Measurements from ENCODE around the gene ASTN2. TPM values are rescaled to one million over a fixed set of nuclear protein-coding genes. Genes with fewer than 3 reads are reported as not detected.

The ASTN2 gene
- polyA plus RNA-seq, 3 donors = 17.2 to 17.5 (median 17.5) TPM

- DNase-seq (ENCODE audit: extremely low read depth in 1 of 11, low read depth in 9 of 11, low spot score in 4 of 11) = no peak
These were observed 310.7 kb downstream of the ASTN2 start for GRCh38 chr9:117104206-117104605.

GRCh38 chr9:117103438-117104110 is 311.3 kb downstream of the ASTN2 start:
- no peak for DNase-seq (ENCODE audit: extremely low read depth in 1 of 11, low read depth in 9 of 11, low spot score in 4 of 11)

GRCh38 chr9:117101008-117101407 is 313.8 kb downstream of the ASTN2 start:
- no peak for DNase-seq (ENCODE audit: extremely low read depth in 1 of 11, low read depth in 9 of 11, low spot score in 4 of 11)

GRCh38 chr9:117098331-117098730 is 316.5 kb downstream of the ASTN2 start:
- no peak for DNase-seq (ENCODE audit: extremely low read depth in 1 of 11, low read depth in 9 of 11, low spot score in 4 of 11)

GRCh38 chr9:117097761-117098160 is 317.1 kb downstream of the ASTN2 start:
- no peak for DNase-seq (ENCODE audit: extremely low read depth in 1 of 11, low read depth in 9 of 11, low spot score in 4 of 11)

- no peak for DNase-seq (ENCODE audit: extremely low read depth in 1 of 11, low read depth in 9 of 11, low spot score in 4 of 11)
These were observed 318.7 kb downstream of the ASTN2 start for GRCh38 chr9:117096138-117096537.

- DNase-seq (ENCODE audit: extremely low read depth in 1 of 11, low read depth in 9 of 11, low spot score in 4 of 11) = no peak
These were observed 319.8 kb downstream of the ASTN2 start for GRCh38 chr9:117095081-117095480.

- peak in 10 of 11 donors; percentile 26 to 67 (median 45) for DNase-seq (ENCODE audit: extremely low read depth in 1 of 11, low read depth in 9 of 11, low spot score in 4 of 11)
These were observed 320.7 kb downstream of the ASTN2 start for GRCh38 chr9:117093891-117094844.

GRCh38 chr9:117092582-117092981 is 322.3 kb downstream of the ASTN2 start:
- DNase-seq (ENCODE audit: extremely low read depth in 1 of 11, low read depth in 9 of 11, low spot score in 4 of 11) = no peak

- DNase-seq (ENCODE audit: extremely low read depth in 1 of 11, low read depth in 9 of 11, low spot score in 4 of 11) = no peak
These were observed 323.3 kb downstream of the ASTN2 start for GRCh38 chr9:117091529-117091928.

- DNase-seq (ENCODE audit: extremely low read depth in 1 of 11, low read depth in 9 of 11, low spot score in 4 of 11) = no peak
These were observed 326.1 kb downstream of the ASTN2 start for GRCh38 chr9:117088786-117089185.

GRCh38 chr9:117088140-117088539 is 326.7 kb downstream of the ASTN2 start:
- DNase-seq (ENCODE audit: extremely low read depth in 1 of 11, low read depth in 9 of 11, low spot score in 4 of 11) = no peak

GRCh38 chr9:117084221-117084620 is 330.6 kb downstream of the ASTN2 start:
- no peak for DNase-seq (ENCODE audit: extremely low read depth in 1 of 11, low read depth in 9 of 11, low spot score in 4 of 11)

- DNase-seq (ENCODE audit: extremely low read depth in 1 of 11, low read depth in 9 of 11, low spot score in 4 of 11) = no peak
These were observed 331.3 kb downstream of the ASTN2 start for GRCh38 chr9:117083559-117083958.

GRCh38 chr9:117081641-117082317 is 333.1 kb downstream of the ASTN2 start:
- no peak for DNase-seq (ENCODE audit: extremely low read depth in 1 of 11, low read depth in 9 of 11, low spot score in 4 of 11)

- no peak for DNase-seq (ENCODE audit: extremely low read depth in 1 of 11, low read depth in 9 of 11, low spot score in 4 of 11)
These were observed 334.0 kb downstream of the ASTN2 start for GRCh38 chr9:117080765-117081390.

GRCh38 chr9:117076571-117077290 is 338.1 kb downstream of the ASTN2 start:
- no peak for DNase-seq (ENCODE audit: extremely low read depth in 1 of 11, low read depth in 9 of 11, low spot score in 4 of 11)

GRCh38 chr9:117075636-117076035 is 339.2 kb downstream of the ASTN2 start:
- DNase-seq (ENCODE audit: extremely low read depth in 1 of 11, low read depth in 9 of 11, low spot score in 4 of 11) = no peak
